KG1 (cell line): ENCODE measurements around the gene LRRC4C.
A peak's percentile ranks its signal among the peaks of the same experiment; 100 is the strongest.

Experiments
- DNase-seq: peaks from one replicate; lab custom pipeline; 2025; lab: John Stamatoyannopoulos, UW

LRRC4C gene

GRCh38 chr11:40370821-40371616, 1088.4 kb downstream of the LRRC4C start:
- no peak for DNase-seq

GRCh38 chr11:40360206-40360798, 1099.2 kb downstream of the LRRC4C start:
- DNase-seq = no peak

GRCh38 chr11:40354121-40354520, 1105.3 kb downstream of the LRRC4C start:
- DNase-seq = no peak

GRCh38 chr11:40340911-40341310, 1118.5 kb downstream of the LRRC4C start:
- DNase-seq = no peak

DNA sequence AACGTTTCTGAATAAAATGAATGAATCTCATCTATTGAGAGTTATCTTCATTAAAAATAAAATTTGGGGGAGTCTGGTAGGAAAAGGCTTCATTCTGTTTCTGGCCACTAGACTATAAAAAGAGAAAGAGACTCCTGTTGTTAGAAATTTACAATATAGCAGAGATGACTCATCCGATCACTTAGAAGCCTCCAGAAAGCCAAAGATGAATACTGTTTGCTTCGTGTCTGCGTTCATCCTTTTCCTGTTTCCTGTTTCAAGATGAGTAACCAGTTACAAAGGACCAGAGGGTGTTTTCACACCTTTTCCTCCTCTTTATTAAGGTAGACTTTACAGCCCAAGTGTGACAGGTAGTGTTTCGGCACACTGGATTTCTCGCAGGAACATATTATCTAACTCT, 1120.7 kb downstream of the LRRC4C start:
- no peak for DNase-seq

DNA sequence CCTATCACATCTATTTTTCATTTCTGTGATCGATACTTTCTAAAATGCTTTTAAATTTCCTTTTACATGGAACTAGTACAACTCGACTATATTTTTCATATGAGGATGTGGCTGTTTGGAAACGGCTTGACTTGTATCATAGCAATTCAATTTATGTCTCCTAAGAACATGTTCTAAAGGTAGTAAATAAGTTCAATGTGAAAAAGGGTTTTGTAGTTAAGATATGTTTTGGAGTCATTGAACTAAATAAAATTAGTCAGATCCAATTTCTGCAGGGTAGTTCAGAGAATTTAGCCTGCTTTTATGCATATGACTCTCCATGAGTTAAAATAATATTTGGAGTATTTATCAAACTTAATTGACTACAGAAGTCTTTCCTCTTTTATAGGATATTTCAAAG, 1121.4 kb downstream of the LRRC4C start:
- no peak for DNase-seq

DNA sequence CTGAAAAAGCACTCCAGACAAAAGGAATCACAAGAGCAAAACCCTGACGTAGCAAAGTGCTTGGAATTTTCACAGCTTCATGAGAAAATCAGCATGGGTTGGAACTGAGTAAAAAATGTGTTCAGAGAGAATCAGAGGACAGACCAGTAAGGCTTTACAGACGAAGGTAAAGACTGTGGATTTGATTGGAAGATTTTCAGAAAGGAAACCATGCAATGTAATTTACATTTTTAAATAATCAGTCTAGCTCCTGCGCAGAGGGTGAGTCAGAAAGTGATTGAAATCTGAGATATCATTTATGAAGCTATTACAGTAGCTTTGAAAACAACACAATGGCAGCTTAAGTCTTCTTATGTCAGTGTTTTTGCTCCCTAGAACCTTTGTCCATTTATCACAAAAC, 1122.3 kb downstream of the LRRC4C start:
- no peak for DNase-seq

DNA sequence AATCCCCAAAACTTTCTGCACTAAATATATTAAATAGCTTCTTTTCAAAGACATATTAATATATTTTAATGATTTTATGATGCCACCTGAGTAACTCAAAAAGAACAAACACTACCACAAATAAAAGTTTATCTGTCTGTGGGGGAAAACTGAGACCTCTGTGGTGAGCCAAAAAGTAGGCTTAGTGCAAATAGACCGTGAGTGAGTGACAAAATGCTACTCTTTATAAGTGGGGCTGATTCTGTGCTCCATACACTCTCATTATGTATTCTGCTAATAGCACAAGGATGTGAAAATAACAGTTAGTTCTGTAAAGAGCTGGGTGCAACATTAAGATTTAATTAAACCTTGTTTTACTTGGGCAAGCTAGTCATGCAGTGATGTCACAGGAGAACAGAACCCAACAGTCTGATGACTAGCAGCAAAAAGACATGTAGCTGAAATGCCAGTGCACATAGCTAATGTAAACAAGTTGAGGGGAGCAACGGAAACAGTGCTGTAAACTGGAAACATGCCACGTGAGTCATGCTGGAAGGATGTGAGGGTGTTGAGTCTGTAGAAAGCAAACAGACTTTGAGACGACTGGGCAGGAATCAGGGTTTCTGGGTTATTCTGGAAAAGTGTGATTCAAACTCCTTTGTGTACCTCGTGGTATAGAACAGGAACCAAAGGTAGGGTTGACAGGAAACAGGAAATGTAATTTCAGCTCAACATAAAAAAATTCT, 1130.4 kb downstream of the LRRC4C start:
- no peak for DNase-seq

DNA sequence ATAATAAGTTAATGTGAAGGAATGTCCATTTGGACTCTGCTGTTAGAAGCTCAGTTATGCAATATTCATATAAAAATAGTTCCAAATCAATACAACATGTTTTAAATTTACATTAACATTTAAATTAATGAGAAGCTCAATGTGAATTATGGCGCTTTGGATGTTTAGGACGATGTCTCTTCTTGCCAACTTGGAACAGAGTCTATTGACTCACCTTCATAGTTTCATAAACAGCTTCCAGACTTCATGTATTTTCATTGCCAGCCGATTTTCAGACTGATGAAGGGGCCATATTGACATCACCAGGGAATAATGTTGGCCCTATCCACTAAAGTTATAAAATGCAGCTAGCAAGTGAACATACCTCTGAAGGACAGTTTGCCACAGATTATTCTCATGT, 1136.2 kb downstream of the LRRC4C start:
- DNase-seq = no peak

- DNase-seq = no peak
Measured at GRCh38 chr11:40321537-40321936, 1137.9 kb downstream of the LRRC4C start.

DNA sequence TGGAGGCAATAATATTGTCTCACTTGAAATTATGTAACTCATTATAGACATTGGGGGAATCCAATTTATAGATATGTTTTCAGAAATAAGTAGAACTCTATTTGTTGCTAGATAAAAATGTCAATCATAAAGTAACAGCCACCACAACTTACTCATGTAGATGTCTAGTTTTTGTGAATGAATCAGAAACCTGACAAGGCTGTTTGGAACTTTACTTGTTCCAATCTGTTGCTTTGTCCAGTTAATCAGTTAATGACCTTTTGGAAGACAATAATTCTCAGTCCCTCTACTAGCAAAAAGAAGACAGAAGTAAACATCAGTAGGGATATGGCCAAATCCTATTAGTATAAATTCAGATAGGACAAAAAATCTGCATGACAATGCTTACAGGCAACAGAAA, 1143.3 kb downstream of the LRRC4C start:
- no peak for DNase-seq

GRCh38 chr11:40315122-40315521, 1144.3 kb downstream of the LRRC4C start:
- no peak for DNase-seq

DNA sequence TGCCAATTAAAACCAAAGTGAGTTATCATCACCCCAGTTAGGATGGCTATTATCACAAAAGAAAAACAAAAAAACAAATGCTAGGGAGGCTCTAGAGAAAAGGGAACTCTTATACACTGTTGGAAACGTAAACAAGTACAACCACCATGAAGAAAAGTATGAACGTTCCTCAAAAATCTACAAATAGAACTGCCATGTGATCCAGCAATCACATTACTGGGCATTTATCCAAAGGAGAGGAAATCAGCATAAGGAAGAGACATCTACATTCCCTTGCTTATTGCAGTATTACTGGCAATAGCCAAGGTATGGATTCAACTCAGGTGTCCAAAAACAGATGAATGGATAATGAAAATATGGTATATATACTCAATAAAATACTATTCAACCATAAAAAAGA, 1145.1 kb downstream of the LRRC4C start:
- no peak for DNase-seq

DNA sequence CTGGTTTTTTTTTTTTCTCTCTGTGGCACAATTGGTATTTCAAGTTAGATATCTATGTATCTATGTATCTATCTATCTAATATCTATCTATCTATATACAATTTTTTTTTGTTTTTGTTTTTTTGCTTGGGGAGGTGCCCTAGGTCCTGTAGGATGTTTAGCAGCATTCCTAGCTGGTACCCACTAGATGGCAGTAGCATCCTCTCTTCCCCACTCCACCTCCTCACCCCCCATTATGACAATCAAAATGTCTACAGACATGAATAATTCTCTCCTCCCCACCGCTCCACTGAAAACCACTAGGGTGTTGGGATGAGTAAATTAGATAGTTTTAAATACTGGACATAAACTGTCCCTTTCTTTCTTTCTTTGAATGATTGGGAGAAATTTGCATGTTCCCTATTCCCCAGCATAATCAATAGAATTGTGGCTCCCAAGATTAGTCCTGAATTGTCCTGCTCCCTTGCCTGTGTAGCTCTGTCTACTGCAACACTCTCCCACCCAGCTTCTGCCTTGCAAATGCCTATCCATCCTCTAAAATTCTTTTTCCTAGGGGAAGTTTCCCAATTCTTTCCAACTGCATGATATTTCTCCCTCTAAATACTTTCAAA, 1152.4 kb downstream of the LRRC4C start:
- peak; percentile 5 for DNase-seq

DNA sequence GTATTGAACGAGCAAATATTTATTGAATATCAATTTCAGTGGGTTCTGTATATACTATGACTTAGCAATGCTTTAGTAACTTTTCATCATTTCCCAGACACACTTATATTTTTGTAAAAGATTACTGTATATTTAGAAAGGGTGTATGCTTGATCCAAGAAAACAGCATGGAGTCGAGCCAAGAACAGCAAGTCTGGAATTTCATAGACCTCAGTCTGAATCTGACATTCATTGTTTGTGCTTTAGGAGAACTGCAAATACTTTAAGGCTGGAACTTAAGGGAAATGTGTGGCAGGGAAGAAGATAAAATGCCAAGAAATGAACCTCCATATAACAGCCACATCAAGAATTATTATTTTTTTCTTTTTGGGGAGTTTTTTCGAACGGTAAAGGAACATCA, 1156.8 kb downstream of the LRRC4C start:
- no peak for DNase-seq

DNA sequence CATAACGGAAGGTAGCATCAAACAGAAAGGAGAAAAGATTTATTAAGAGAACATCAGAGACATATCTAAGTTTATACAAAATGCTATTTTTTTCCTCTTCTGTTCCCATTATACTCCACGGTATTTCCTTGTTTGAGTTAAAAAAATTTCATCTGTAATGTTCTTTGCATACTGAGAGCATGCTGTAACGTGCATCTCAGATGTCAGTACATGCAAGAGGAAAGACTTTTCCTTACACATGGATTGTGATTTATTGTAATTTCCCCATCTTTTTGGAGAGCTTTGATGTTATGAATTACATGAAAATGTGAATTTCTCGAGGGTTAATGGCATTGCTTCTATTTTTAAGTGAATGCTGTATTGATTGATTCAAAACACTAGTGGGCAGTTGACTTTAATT, 1164.0 kb downstream of the LRRC4C start:
- DNase-seq = no peak

- no peak for DNase-seq
Measured at GRCh38 chr11:40294741-40295140, 1164.7 kb downstream of the LRRC4C start.

DNA sequence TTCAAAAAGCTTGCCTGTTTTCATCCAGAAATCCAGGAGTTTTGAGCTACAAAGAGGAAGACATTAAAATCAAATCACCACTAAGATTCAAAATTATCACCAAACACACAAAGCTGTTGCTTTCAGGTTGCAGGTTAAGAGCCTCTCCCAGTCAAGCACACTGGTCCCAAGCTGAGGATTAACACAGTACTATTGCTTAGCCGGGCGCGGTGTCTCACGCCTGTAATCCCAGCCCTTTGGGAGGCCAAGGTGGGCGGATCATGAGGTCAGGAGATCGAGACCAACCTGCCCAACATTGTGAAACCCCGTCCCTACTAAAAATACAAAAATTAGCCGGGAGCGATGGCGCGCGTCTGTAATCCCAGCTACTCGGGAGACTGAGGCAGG, 1165.1 kb downstream of the LRRC4C start:
- DNase-seq = no peak

DNA sequence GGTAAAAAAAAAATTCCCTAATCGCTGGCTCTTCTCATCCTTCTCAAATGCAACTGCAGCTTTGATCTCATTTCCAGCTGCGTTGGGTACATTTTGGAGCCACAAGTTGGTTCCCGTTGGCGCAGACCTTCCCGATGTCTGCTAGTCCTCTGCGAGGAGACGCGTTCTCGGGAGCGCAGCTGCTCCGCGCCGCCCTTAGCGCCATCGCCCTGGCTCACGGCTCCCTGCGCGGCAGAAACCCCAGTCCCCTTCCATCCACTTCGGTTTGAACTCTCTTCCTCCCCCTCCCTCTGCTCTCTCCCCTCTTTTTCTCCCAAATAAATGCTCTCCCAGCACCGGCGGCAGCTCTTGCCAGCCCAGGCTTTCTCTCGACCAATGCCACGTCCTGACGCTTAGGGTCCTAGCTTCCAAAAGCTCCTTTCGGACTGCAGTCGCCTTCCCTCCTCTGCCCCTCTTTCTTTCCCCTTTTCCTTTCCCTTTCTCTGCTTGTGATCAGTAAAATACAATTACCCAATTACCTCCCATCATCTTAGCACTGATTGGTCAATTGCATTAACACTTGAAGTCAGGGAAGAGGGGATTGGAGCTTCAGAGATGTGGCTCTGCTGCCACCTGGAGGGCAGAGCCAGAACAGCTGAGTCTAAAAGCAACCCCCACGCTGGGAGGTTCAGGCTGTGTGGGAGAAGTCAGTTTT, 1165.7 kb downstream of the LRRC4C start:
- peak; percentile 62 for DNase-seq

- no peak for DNase-seq
Measured at GRCh38 chr11:40292721-40293508, 1166.5 kb downstream of the LRRC4C start.

DNA sequence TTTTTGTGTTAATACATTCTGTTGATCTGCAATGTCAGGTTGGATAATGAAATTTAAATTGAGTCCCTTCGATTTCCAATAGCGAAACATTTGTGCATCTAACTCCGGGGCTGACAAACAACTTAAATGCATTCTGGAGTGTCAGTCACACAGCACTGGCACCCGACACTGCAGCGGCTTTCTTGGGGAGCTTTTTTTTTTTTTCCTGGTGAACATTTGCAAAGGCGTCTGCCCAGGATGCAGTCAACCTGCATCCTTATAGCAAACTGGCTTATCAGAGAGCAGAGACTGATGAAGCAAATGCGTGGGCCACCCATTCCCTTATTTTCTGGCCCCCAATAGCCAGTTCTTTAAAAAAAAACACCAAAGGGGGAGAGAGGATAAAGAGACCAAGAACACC, 1167.7 kb downstream of the LRRC4C start:
- DNase-seq = no peak
